Gastrocnemius medialis (tissue), 4 donors: ENCODE results near the gene CALN1.

ENCODE experiments used
- CTCF ChIP-seq, 5 experiments: fragments of 450-650 bp in 3 of 5; fragments of 200-600 bp in 2 of 5; sonication (generic) in 2 of 5; IDR thresholded peaks in 4 of 5; conservative IDR thresholded peaks in 1 of 5; 1 replicate in 4 of 5; 2 replicates in 1 of 5; pipeline ENCODE4 v1.5.1; 2016 to 2019; ENCODE audit warnings: antibody characterized with exemption in 5 of 5, mild to moderate bottlenecking in 3 of 5, moderate library complexity in 3 of 5
- POLR2A ChIP-seq, 2 donors: fragments of 450-650 bp; IDR thresholded peaks; one replicate each; pipeline ENCODE4 v1.6.1; 2017; ENCODE audit warnings: antibody characterized with exemption in 2 of 2, mild to moderate bottlenecking in 2 of 2, moderate library complexity in 2 of 2

- no peak for TF ChIP-seq CTCF (IDR thresholded peaks at IDR 0.05 in 4 of 5, conservative IDR thresholded peaks at IDR 0.05 in 1 of 5)
- no peak for TF ChIP-seq POLR2A (IDR thresholded peaks at IDR 0.05)
These were observed 371.5 kb downstream of the CALN1 start for GRCh38 chr7:72040641-72041040.
